KMS-11 (cell line): ENCODE measurements around the gene TSPAN15.

ENCODE experiments used
- H2AFZ ChIP-seq: fragments of 200-600 bp; sonication (generic); 2 replicates; pipeline ENCODE4 v1.6.1; 2016; ENCODE audit warnings: antibody characterized with exemption, mixed run types, low read depth
- H3K27ac ChIP-seq: fragments of 200-600 bp; sonication (generic); 2 replicates; pipeline ENCODE4 v1.6.1; 2016; ENCODE audit warnings: mild to moderate bottlenecking, mixed run types
- H3K27me3 ChIP-seq: fragments of 200-600 bp; sonication (generic); 2 replicates; pipeline ENCODE4 v1.6.1; 2017; ENCODE audit warnings: mild to moderate bottlenecking, low read depth, mixed run types, moderate library complexity; ENCODE audit not compliant: insufficient read depth
- H3K36me3 ChIP-seq: fragments of 200-600 bp; sonication (generic); 2 replicates; pipeline ENCODE4 v1.6.1; 2017; ENCODE audit warnings: mild to moderate bottlenecking, mixed run types; ENCODE audit not compliant: insufficient read depth
- H3K4me1 ChIP-seq: fragments of 200-600 bp; sonication (generic); 2 replicates; pipeline ENCODE4 v1.6.1; 2016; ENCODE audit warnings: mild to moderate bottlenecking, low read depth, mixed run types; ENCODE audit not compliant: poor library complexity, severe bottlenecking
- H3K4me2 ChIP-seq: fragments of 200-600 bp; sonication (generic); 2 replicates; pipeline ENCODE4 v1.7.0; 2016; ENCODE audit warnings: mild to moderate bottlenecking, mixed run types
- H3K4me3 ChIP-seq: fragments of 200-600 bp; sonication (generic); IDR thresholded peaks from 2 replicates; pipeline ENCODE4 v1.6.1; 2017; ENCODE audit warnings: low read depth, low read length, mixed read lengths; ENCODE audit not compliant: insufficient read depth
- H3K79me2 ChIP-seq: fragments of 200-600 bp; sonication (generic); 2 replicates; pipeline ENCODE4 v1.6.1; 2016; ENCODE audit warnings: low read depth, mixed run types; ENCODE audit not compliant: insufficient read depth
- H3K9ac ChIP-seq: fragments of 200-600 bp; sonication (generic); 2 replicates; pipeline ENCODE4 v1.6.1; 2016; ENCODE audit warnings: mild to moderate bottlenecking, mixed run types
- H4K20me1 ChIP-seq: fragments of 200-600 bp; sonication (generic); 2 replicates; pipeline ENCODE4 v1.6.1; 2016; ENCODE audit warnings: mild to moderate bottlenecking, mixed run types; ENCODE audit not compliant: insufficient read depth
- CTCF ChIP-seq: fragments of 200-600 bp; sonication (generic); conservative IDR thresholded peaks from 2 replicates; pipeline ENCODE4 v1.6.1; 2017; ENCODE audit warnings: low read depth, mild to moderate bottlenecking, antibody characterized with exemption, low read length, moderate library complexity, mixed read lengths

TSPAN15 gene

GRCh38 chr10:69404786-69405185 lies 46.5 kb upstream of the TSPAN15 start:
- H3K9ac ChIP-seq = no peak overlapping the region
- no peak overlapping the region for H3K27ac ChIP-seq

GRCh38 chr10:69405221-69405620 lies 46.0 kb upstream of the TSPAN15 start:
- Histone ChIP-seq H3K4me1 (peaks cover 11% of the 10 kb centered on the region), H3K36me3 (no peaks in the 10 kb centered on the region), H3K27me3 (no peaks in the 10 kb centered on the region), H3K4me3 (no peak overlapping the region), H3K79me2 (no peaks in the 10 kb centered on the region), H3K9ac (no peak overlapping the region), H2AFZ (no peak overlapping the region), H4K20me1 (no peaks in the 10 kb centered on the region), H3K27ac (no peak overlapping the region), H3K4me2 (no peak overlapping the region)
- TF ChIP-seq CTCF = no peak

More at GRCh38 chr10:69404786-69405185, 46.5 kb upstream of the TSPAN15 start:
- Histone ChIP-seq H4K20me1 (no peaks in the 10 kb centered on the region), H3K4me1 (peaks cover 11% of the 10 kb centered on the region), H3K36me3 (no peaks in the 10 kb centered on the region), H2AFZ (no peak overlapping the region), H3K4me2 (no peak overlapping the region), H3K4me3 (no peak overlapping the region), H3K27me3 (no peaks in the 10 kb centered on the region), H3K79me2 (no peaks in the 10 kb centered on the region)
- TF ChIP-seq CTCF = no peak

GRCh38 chr10:69406302-69406811 lies 44.9 kb upstream of the TSPAN15 start:
- H3K4me3 ChIP-seq = no peak overlapping the region
- no peaks in the 10 kb centered on the region for H4K20me1 ChIP-seq
- no peak overlapping the region for H3K4me2 ChIP-seq
- no peak for TF ChIP-seq CTCF
- H3K27me3 ChIP-seq = no peaks in the 10 kb centered on the region
- no peak overlapping the region for H2AFZ ChIP-seq
- no peaks in the 10 kb centered on the region for H3K36me3 ChIP-seq
- no peak overlapping the region for H3K27ac ChIP-seq
- H3K9ac ChIP-seq = no peak overlapping the region
- peaks cover 11% of the 10 kb centered on the region for H3K4me1 ChIP-seq
- no peaks in the 10 kb centered on the region for H3K79me2 ChIP-seq

GRCh38 chr10:69406816-69407580 lies 44.3 kb upstream of the TSPAN15 start:
- Histone ChIP-seq H4K20me1 (no peaks in the 10 kb centered on the region), H3K4me2 (no peak overlapping the region), H3K4me1 (peaks cover 11% of the 10 kb centered on the region), H3K9ac (no peak overlapping the region), H3K36me3 (no peaks in the 10 kb centered on the region), H3K79me2 (no peaks in the 10 kb centered on the region), H3K27ac (no peak overlapping the region), H3K27me3 (no peaks in the 10 kb centered on the region), H2AFZ (no peak overlapping the region), H3K4me3 (no peak overlapping the region)
- TF ChIP-seq CTCF = no peak
